B cell (primary cell): ENCODE results near the gene EFNA5. TPM values are rescaled to one million over a fixed set of nuclear protein-coding genes. Genes with fewer than 3 reads are reported as not detected.

Experiments
- ATAC-seq: fragments of 200-7000 bp; cut with Tn5 transposase; one replicate; pipeline ENCODE4 v1.10.0; 2021; ENCODE audit warnings: low read depth, mild to moderate bottlenecking, moderate number of reproducible peaks, moderate library complexity
- CTCF ChIA-PET: fragments of 350-600 bp; sonication (Branson Sonifier 250); formaldehyde crosslinking; loops from one replicate; lab custom pipeline; 2021; ENCODE audit warnings: antibody characterized with exemption, inconsistent platforms; lab: Charles Lee
- POLR2A ChIA-PET: fragments of 350-600 bp; sonication (Branson Sonifier 250); formaldehyde crosslinking; loops from one replicate; lab custom pipeline; 2021; ENCODE audit warnings: antibody characterized with exemption; lab: Charles Lee
- DNase-seq: peaks from one replicate; pipeline ENCODE4 v3.0.0; 2013
- H2AFZ ChIP-seq: 2 replicates; pipeline ENCODE4 v1.6.1; 2012; ENCODE audit warnings: mild to moderate bottlenecking, low read depth, low read length; ENCODE audit not compliant: insufficient read depth, poor library complexity, severe bottlenecking
- H3K27ac ChIP-seq, 2 donors: 1 replicate in 1 of 2; 2 replicates in 1 of 2; pipeline ENCODE4 v1.5.1; 2012 to 2013; ENCODE audit warnings: low read length in 2 of 2, mild to moderate bottlenecking in 2 of 2, moderate library complexity in 1 of 2
- H3K27me3 ChIP-seq, 4 experiments: fragments of 200-600 bp in 1 of 4; sonication (generic) in 1 of 4; replicated peaks in 1 of 4; 1 replicate in 2 of 4; 2 replicates in 2 of 4; pipeline versions ENCODE4 v1.6.1 to v1.7.0; 2013 to 2016; ENCODE audit warnings: low read length in 3 of 4, mild to moderate bottlenecking in 2 of 4, mixed read lengths in 1 of 4, moderate library complexity in 1 of 4; ENCODE audit not compliant: insufficient read depth in 4 of 4, control insufficient read depth in 3 of 4; ENCODE audit errors: control extremely low read depth in 1 of 4
- H3K36me3 ChIP-seq, 2 experiments: replicated peaks in 1 of 2; 1 replicate in 1 of 2; 2 replicates in 1 of 2; pipeline versions ENCODE4 v1.6.1 to v1.7.1; 2013; ENCODE audit warnings: low read length in 1 of 2; ENCODE audit not compliant: insufficient read depth in 2 of 2, control insufficient read depth in 1 of 2; ENCODE audit errors: control extremely low read depth in 1 of 2, extremely low read depth in 1 of 2
- H3K4me1 ChIP-seq, 2 donors: fragments of 200-600 bp in 1 of 2; sonication (generic) in 1 of 2; 1 replicate in 1 of 2; 2 replicates in 1 of 2; pipeline versions ENCODE4 v1.5.1 to v1.6.1; 2013 to 2017; ENCODE audit warnings: low read length in 2 of 2; ENCODE audit not compliant: control insufficient read depth in 2 of 2, insufficient read depth in 2 of 2
- H3K4me2 ChIP-seq: replicated peaks from 2 replicates; pipeline ENCODE3; 2012; ENCODE audit warnings: mild to moderate bottlenecking, low read depth, low read length; ENCODE audit not compliant: poor library complexity, severe bottlenecking
- H3K4me3 ChIP-seq, 5 experiments: fragments of 200-600 bp in 1 of 5; sonication (generic) in 1 of 5; 1 replicate in 3 of 5; 2 replicates in 2 of 5; pipeline versions ENCODE4 v1.5.1 to v1.7.0; 2011 to 2016; ENCODE audit warnings: low read length in 4 of 5, mild to moderate bottlenecking in 4 of 5, low read depth in 2 of 5, control low read depth in 1 of 5, moderate library complexity in 1 of 5; ENCODE audit not compliant: insufficient read depth in 1 of 5; ENCODE audit errors: control extremely low read depth in 1 of 5, extremely low read depth in 1 of 5
- H3K79me2 ChIP-seq: fragments of 200-600 bp; sonication (generic); one replicate; pipeline ENCODE4 v1.6.0; 2016; ENCODE audit warnings: low read length; ENCODE audit not compliant: control insufficient read depth, insufficient read depth
- H3K9ac ChIP-seq: fragments of 200-600 bp; sonication (generic); 2 replicates; pipeline ENCODE4 v1.6.1; 2017; ENCODE audit warnings: mild to moderate bottlenecking, low read length, moderate library complexity
- H3K9me3 ChIP-seq, 3 donors: one replicate each; pipeline versions ENCODE4 v1.6.1 to v1.7.1; 2013; ENCODE audit warnings: low read length in 2 of 3; ENCODE audit not compliant: control insufficient read depth in 2 of 3, insufficient read depth in 1 of 3; ENCODE audit errors: control extremely low read depth in 1 of 3
- H4K20me1 ChIP-seq: 2 replicates; pipeline ENCODE4 v1.6.0; 2012; ENCODE audit warnings: mild to moderate bottlenecking, low read length; ENCODE audit not compliant: insufficient read depth, control insufficient read depth, poor library complexity, severe bottlenecking
- H3K27ac Mint-ChIP-seq: one replicate; pipeline ENCODE4 v1.8.0; 2021; ENCODE audit warnings: mixed read lengths
- H3K27me3 Mint-ChIP-seq: one replicate; pipeline ENCODE4 v1.8.0; 2021; ENCODE audit warnings: mixed read lengths
- H3K4me1 Mint-ChIP-seq: one replicate; pipeline ENCODE4 v1.8.0; 2021; ENCODE audit warnings: mixed read lengths
- H3K4me3 Mint-ChIP-seq: one replicate; pipeline ENCODE4 v1.8.0; 2021; ENCODE audit warnings: mixed read lengths
- H3K9me3 Mint-ChIP-seq: one replicate; pipeline ENCODE4 v1.8.0; 2022; ENCODE audit warnings: mixed read lengths; ENCODE audit not compliant: insufficient read depth
- CTCF ChIP-seq: fragments of 200-600 bp; IDR thresholded peaks from one replicate; pipeline ENCODE4 v1.8.0; 2022; ENCODE audit warnings: antibody characterized with exemption, mild to moderate bottlenecking
- EZH2 ChIP-seq: IDR thresholded peaks from 2 replicates; pipeline ENCODE4 v1.6.1; 2012; ENCODE audit warnings: borderline replicate concordance, low read depth, mild to moderate bottlenecking, moderate library complexity, low read length; ENCODE audit not compliant: insufficient read depth, poor library complexity, severe bottlenecking
- WGBS: methylation state at CpG from one replicate; pipeline ENCODE4 v1.1.5; 2013; ENCODE audit warnings: missing lambda C conversion rate; ENCODE audit not compliant: insufficient coverage; 5-methylcytosine and 5-hydroxymethylcytosine counted together
- intact Hi-C: fragments of 100-400 bp; cut with micrococcal nuclease; formaldehyde crosslinking; loops from one replicate; pipeline ENCODE4 v1.10.0; 2022
- polyA plus RNA-seq: library from polyadenylated mRNA; depleted of rRNA; stranded (reverse); fragments of >200 nt; gene quantifications from 2 replicates; pipeline ENCODE4 v1.2.3, GENCODE V29; 2012
- total RNA-seq, 2 donors: library from RNA; stranded (reverse); fragments of 120-200 nt in 1 of 2; gene quantifications; 1 replicate in 1 of 2; 2 replicates in 1 of 2; pipeline versions ENCODE4 v1.2.3 to v1.2.4, GENCODE V29; 2013 to 2022

Gene EFNA5
- total and polyA plus RNA-seq, 2 donors (not counting 1 experiment from before 2014, with no cell fraction given): not detected

DNA sequence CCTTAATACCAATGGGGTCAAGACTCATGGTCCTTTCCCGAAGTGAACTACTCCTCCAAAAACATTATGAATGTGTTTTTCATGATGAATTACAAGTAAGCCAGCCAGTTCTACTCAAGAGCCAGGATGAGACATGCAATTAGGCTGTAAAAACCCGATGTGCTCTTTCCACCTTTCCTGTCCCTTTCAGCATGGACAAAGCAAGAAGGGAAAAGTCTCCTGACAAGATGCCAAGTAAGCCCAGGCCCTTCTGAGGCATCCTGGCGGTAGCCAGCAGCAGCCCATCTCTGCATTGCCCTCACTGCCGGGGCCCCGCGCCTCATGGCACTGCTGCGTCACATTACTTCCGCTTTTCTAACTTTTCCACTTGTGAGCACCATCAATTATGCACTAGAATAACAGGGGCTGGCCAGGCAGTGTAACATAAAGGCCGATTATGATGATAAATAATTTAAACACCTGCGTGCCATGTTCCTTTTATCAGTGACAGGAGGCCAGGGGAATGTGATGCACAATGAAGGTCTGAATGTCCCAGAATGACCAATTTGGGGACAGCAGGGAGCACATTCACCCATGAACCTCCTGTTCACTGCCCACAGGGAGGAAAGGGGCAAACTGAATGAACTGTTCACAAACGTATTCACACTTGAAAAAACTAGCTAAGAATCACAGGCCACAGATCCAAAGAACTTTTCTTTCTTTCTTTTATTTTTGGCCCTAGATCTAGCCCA, 37.4 kb downstream of the EFNA5 start:
- intact Hi-C loops: no loop called here
- H3K27me3 Mint-ChIP-seq: no peaks in the 10 kb centered on the region
- H3K4me3 Mint-ChIP-seq: no peak overlapping the region
- no peak overlapping the region for H3K9ac ChIP-seq
- no peaks in the 10 kb centered on the region for H3K36me3 ChIP-seq
- no peaks in the 10 kb centered on the region for H3K9me3 ChIP-seq
- H3K4me1 Mint-ChIP-seq: no peaks in the 10 kb centered on the region
- H3K27me3 ChIP-seq: no peaks in the 10 kb centered on the region
- H3K4me2 ChIP-seq: no peak overlapping the region
- ATAC-seq: no peak
- H4K20me1 ChIP-seq: no peaks in the 10 kb centered on the region
- no peaks in the 10 kb centered on the region for H3K9me3 Mint-ChIP-seq
- WGBS: 88% methylated on average over 9 of the region's 11 CpGs
- no peak for TF ChIP-seq EZH2
- TF ChIP-seq CTCF: no peak
- H3K4me1 ChIP-seq: no peaks in the 10 kb centered on the region
- H3K79me2 ChIP-seq: no peaks in the 10 kb centered on the region
- H3K4me3 ChIP-seq: no peak overlapping the region
- no peak overlapping the region for H3K27ac Mint-ChIP-seq
- no peak for DNase-seq
- CTCF ChIA-PET: no interaction called here
- no peak overlapping the region for H2AFZ ChIP-seq
- no peak overlapping the region for H3K27ac ChIP-seq
- POLR2A ChIA-PET: no interaction called here

- TF ChIP-seq CTCF: no peak
- H3K9me3 Mint-ChIP-seq: no peaks in the 10 kb centered on the region
- no peaks in the 10 kb centered on the region for H3K4me1 ChIP-seq
- H3K4me3 Mint-ChIP-seq: no peak overlapping the region
- intact Hi-C loops: no loop called here
- no peak overlapping the region for H3K9ac ChIP-seq
- H3K27ac ChIP-seq: no peak overlapping the region
- no peaks in the 10 kb centered on the region for H3K79me2 ChIP-seq
- H3K4me2 ChIP-seq: no peak overlapping the region
- no peak for ATAC-seq
- H3K9me3 ChIP-seq: no peaks in the 10 kb centered on the region
- H3K27me3 Mint-ChIP-seq: no peaks in the 10 kb centered on the region
- ChIA-PET POLR2A (no interaction called here), CTCF (no interaction called here)
- H3K27me3 ChIP-seq: no peaks in the 10 kb centered on the region
- H4K20me1 ChIP-seq: no peaks in the 10 kb centered on the region
- 45% methylated on average over 4 of the region's 4 CpGs for whole genome bisulfite sequencing
- no peaks in the 10 kb centered on the region for H3K4me1 Mint-ChIP-seq
- no peak overlapping the region for H3K27ac Mint-ChIP-seq
- no peak for DNase-seq
- no peak overlapping the region for H3K4me3 ChIP-seq
- H3K36me3 ChIP-seq: no peaks in the 10 kb centered on the region
- H2AFZ ChIP-seq: no peak overlapping the region
These were observed 38.9 kb downstream of the EFNA5 start for GRCh38 chr5:107631805-107632362.
